ENCODE results near the gene PIRT.

The PIRT gene

DNA sequence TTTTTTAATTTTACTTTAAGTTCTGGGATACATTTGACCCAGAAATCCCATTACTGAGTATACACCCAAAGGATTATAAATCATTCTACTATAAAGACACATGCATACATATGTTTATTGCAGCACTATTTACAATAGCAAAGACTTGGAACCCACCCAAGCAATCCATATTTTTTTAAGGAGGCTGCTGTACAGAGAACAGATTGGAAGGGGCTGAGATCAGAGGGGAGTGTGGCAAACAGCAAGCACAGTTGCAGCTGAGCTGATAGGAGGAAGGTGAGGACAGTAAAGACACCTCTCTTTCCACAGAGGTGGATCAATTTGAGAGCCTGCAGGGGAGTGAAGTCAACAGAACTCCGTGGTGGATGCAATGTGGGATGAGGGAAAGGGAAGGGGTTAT lies 23.8 kb downstream of the PIRT start:
- no peaks in the 10 kb centered on the region for H3K4me1 ChIP-seq (ENCODE audit: control insufficient read depth, insufficient read depth, low read depth, low read length)
- H3K36me3 ChIP-seq (ENCODE audit: control insufficient read depth in 1 of 2, insufficient read depth in 2 of 2, low read depth in 1 of 2, low read length in 2 of 2), result no peaks in the 10 kb centered on the region
- no peak overlapping the region for H2BK5ac ChIP-seq (ENCODE audit: low read depth, low read length, poor library complexity, severe bottlenecking)
- no peak overlapping the region for H3K4me2 ChIP-seq (ENCODE audit: low read length, poor library complexity, severe bottlenecking)
- no peak overlapping the region for H4K8ac ChIP-seq (ENCODE audit: low read length)
- H3K14ac ChIP-seq (ENCODE audit: low read length in 2 of 2), result no peak overlapping the region
- no peak overlapping the region for H2BK15ac ChIP-seq (ENCODE audit: low read depth, poor library complexity, severe bottlenecking)
- H3K9me3 ChIP-seq (ENCODE audit: control insufficient read depth, low read length), result no peaks in the 10 kb centered on the region
- H3K23ac ChIP-seq (ENCODE audit: low read length in 2 of 2), result no peak overlapping the region
- H3K18ac ChIP-seq (ENCODE audit: low read depth in 1 of 2, low read length in 2 of 2), result no peak overlapping the region
- H3K9ac ChIP-seq (ENCODE audit: low read length), result no peak overlapping the region
- H3K4ac ChIP-seq (ENCODE audit: low read depth in 1 of 2, low read length in 2 of 2), result no peak overlapping the region
- H3K79me1 ChIP-seq (replicated peaks; ENCODE audit: low read length, poor library complexity, severe bottlenecking), result no peaks in the 10 kb centered on the region
- H2BK12ac ChIP-seq (ENCODE audit: low read length in 2 of 2), result no peak overlapping the region
- H3K27me3 ChIP-seq (ENCODE audit: control insufficient read depth in 1 of 2, insufficient read depth in 1 of 2, low read length in 2 of 2), result peaks cover 0 to 1% of the 10 kb centered on the region in 2 experiments
- 40% methylated on average over 1 of the region's 1 CpG for whole genome bisulfite sequencing
- no peak overlapping the region for H3K4me3 ChIP-seq (ENCODE audit: insufficient read depth in 1 of 2, low read depth in 1 of 2, low read length in 2 of 2)
- H2BK120ac ChIP-seq (ENCODE audit: low read depth, low read length), result no peak overlapping the region
- no peak overlapping the region for H2AFZ ChIP-seq (ENCODE audit: low read depth, low read length)
- DNase-seq, result no peak
- H4K91ac ChIP-seq (ENCODE audit: low read length), result no peak overlapping the region
- no peak overlapping the region for H2AK5ac ChIP-seq (ENCODE audit: low read length, severe bottlenecking)
- no peak overlapping the region for H3K27ac ChIP-seq (ENCODE audit: low read length, poor library complexity, severe bottlenecking)

GRCh38 chr17:10812674-10813073 lies 25.2 kb downstream of the PIRT start:
- H3K27ac ChIP-seq (ENCODE audit: low read length, poor library complexity, severe bottlenecking), result no peak overlapping the region
- no peak overlapping the region for H2BK12ac ChIP-seq (ENCODE audit: low read length in 2 of 2)
- H3K36me3 ChIP-seq (ENCODE audit: control insufficient read depth in 1 of 2, insufficient read depth in 2 of 2, low read depth in 1 of 2, low read length in 2 of 2), result no peaks in the 10 kb centered on the region
- H2BK120ac ChIP-seq (ENCODE audit: low read depth, low read length), result no peak overlapping the region
- no peak overlapping the region for H3K4me2 ChIP-seq (ENCODE audit: low read length, poor library complexity, severe bottlenecking)
- no peaks in the 10 kb centered on the region for H3K4me1 ChIP-seq (ENCODE audit: control insufficient read depth, insufficient read depth, low read depth, low read length)
- no peak overlapping the region for H3K18ac ChIP-seq (ENCODE audit: low read depth in 1 of 2, low read length in 2 of 2)
- H4K91ac ChIP-seq (ENCODE audit: low read length), result no peak overlapping the region
- WGBS, result 92% methylated on average over 5 of the region's 5 CpGs
- no peaks in the 10 kb centered on the region for H3K79me1 ChIP-seq (replicated peaks; ENCODE audit: low read length, poor library complexity, severe bottlenecking)
- H3K9ac ChIP-seq (ENCODE audit: low read length), result no peak overlapping the region
- H2AK5ac ChIP-seq (ENCODE audit: low read length, severe bottlenecking), result no peak overlapping the region
- H4K8ac ChIP-seq (ENCODE audit: low read length), result no peak overlapping the region
- no peak overlapping the region for H3K4me3 ChIP-seq (ENCODE audit: insufficient read depth in 1 of 2, low read depth in 1 of 2, low read length in 2 of 2)
- H2AFZ ChIP-seq (ENCODE audit: low read depth, low read length), result no peak overlapping the region
- no peak overlapping the region for H3K23ac ChIP-seq (ENCODE audit: low read length in 2 of 2)
- H3K9me3 ChIP-seq (ENCODE audit: control insufficient read depth, low read length), result no peaks in the 10 kb centered on the region
- H3K4ac ChIP-seq (ENCODE audit: low read depth in 1 of 2, low read length in 2 of 2), result no peak overlapping the region
- no peak overlapping the region for H2BK5ac ChIP-seq (ENCODE audit: low read depth, low read length, poor library complexity, severe bottlenecking)
- H3K14ac ChIP-seq (ENCODE audit: low read length in 2 of 2), result no peak overlapping the region
- no peak overlapping the region for H2BK15ac ChIP-seq (ENCODE audit: low read depth, poor library complexity, severe bottlenecking)
- DNase-seq, result no peak
- no peaks in the 10 kb centered on the region for H3K27me3 ChIP-seq (ENCODE audit: control insufficient read depth in 1 of 2, insufficient read depth in 1 of 2, low read length in 2 of 2)

DNA sequence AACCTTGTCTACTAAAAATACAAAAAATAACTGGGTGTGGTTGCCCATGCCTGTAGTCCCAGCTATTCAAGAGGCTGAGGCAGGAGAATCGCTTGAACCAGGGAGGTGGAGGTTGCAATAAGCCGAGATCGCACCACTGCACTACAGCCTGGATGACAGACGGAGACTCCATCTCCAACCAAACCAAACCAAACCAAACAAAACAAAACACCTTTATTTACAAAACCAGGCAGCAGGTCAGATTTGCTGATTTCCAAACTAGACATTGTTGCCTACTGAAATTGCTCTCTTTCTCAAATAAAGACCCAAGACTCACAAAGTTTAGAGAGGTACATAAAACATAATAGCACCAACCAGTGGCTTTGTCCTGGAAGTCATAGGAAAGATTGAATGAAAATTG lies 28.3 kb downstream of the PIRT start:
- H3K18ac ChIP-seq (ENCODE audit: low read depth in 1 of 2, low read length in 2 of 2), result no peak overlapping the region
- H3K4me1 ChIP-seq (ENCODE audit: control insufficient read depth, insufficient read depth, low read depth, low read length), result no peaks in the 10 kb centered on the region
- H3K14ac ChIP-seq (ENCODE audit: low read length in 2 of 2), result no peak overlapping the region
- no peak overlapping the region for H3K27ac ChIP-seq (ENCODE audit: low read length, poor library complexity, severe bottlenecking)
- H3K79me1 ChIP-seq (replicated peaks; ENCODE audit: low read length, poor library complexity, severe bottlenecking), result no peaks in the 10 kb centered on the region
- no peak for DNase-seq
- no peak overlapping the region for H2AFZ ChIP-seq (ENCODE audit: low read depth, low read length)
- WGBS, result 94% methylated on average over 4 of the region's 4 CpGs
- no peak overlapping the region for H3K9ac ChIP-seq (ENCODE audit: low read length)
- no peaks in the 10 kb centered on the region for H3K9me3 ChIP-seq (ENCODE audit: control insufficient read depth, low read length)
- H3K4me3 ChIP-seq (ENCODE audit: insufficient read depth in 1 of 2, low read depth in 1 of 2, low read length in 2 of 2), result no peak overlapping the region
- no peak overlapping the region for H3K23ac ChIP-seq (ENCODE audit: low read length in 2 of 2)
- no peak overlapping the region for H2BK5ac ChIP-seq (ENCODE audit: low read depth, low read length, poor library complexity, severe bottlenecking)
- no peak overlapping the region for H2BK15ac ChIP-seq (ENCODE audit: low read depth, poor library complexity, severe bottlenecking)
- H2BK12ac ChIP-seq (ENCODE audit: low read length in 2 of 2), result no peak overlapping the region
- no peak overlapping the region for H2AK5ac ChIP-seq (ENCODE audit: low read length, severe bottlenecking)
- H2BK120ac ChIP-seq (ENCODE audit: low read depth, low read length), result no peak overlapping the region
- H3K27me3 ChIP-seq (ENCODE audit: control insufficient read depth in 1 of 2, insufficient read depth in 1 of 2, low read length in 2 of 2), result peaks cover 0 to 4% of the 10 kb centered on the region in 2 experiments
- no peak overlapping the region for H4K8ac ChIP-seq (ENCODE audit: low read length)
- no peak overlapping the region for H3K4me2 ChIP-seq (ENCODE audit: low read length, poor library complexity, severe bottlenecking)
- H4K91ac ChIP-seq (ENCODE audit: low read length), result no peak overlapping the region
- H3K36me3 ChIP-seq (ENCODE audit: control insufficient read depth in 1 of 2, insufficient read depth in 2 of 2, low read depth in 1 of 2, low read length in 2 of 2), result no peaks in the 10 kb centered on the region
- H3K4ac ChIP-seq (ENCODE audit: low read depth in 1 of 2, low read length in 2 of 2), result no peak overlapping the region

DNA sequence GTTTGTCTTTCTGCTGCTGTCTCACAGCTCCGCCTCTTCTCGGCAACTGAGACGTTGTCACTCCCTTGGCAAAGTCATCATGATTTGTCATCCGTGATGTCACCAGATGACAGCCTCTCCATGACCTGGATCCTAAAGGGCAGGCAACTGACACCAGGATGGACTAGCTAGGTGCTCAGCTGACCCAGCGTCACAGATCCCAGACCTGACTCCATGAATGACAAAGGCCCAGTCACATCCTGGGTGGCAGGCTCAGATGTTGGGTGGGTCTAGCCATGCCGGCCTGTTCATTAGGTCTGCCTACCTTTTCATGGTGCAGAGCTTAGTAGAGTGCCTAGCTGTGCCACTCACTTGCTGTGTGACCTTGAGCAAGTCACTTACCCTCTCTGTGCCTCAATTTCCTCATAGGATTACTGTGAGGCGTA lies 30.2 kb downstream of the PIRT start:
- WGBS, result 71% methylated on average over 7 of the region's 7 CpGs
- no peak overlapping the region for H3K4me2 ChIP-seq (ENCODE audit: low read length, poor library complexity, severe bottlenecking)
- no peaks in the 10 kb centered on the region for H3K79me1 ChIP-seq (replicated peaks; ENCODE audit: low read length, poor library complexity, severe bottlenecking)
- H3K27me3 ChIP-seq (ENCODE audit: control insufficient read depth in 1 of 2, insufficient read depth in 1 of 2, low read length in 2 of 2), result peaks cover 0 to 4% of the 10 kb centered on the region in 2 experiments
- no peak overlapping the region for H4K8ac ChIP-seq (ENCODE audit: low read length)
- H2BK12ac ChIP-seq (ENCODE audit: low read length in 2 of 2), result no peak overlapping the region
- no peak overlapping the region for H3K4me3 ChIP-seq (ENCODE audit: insufficient read depth in 1 of 2, low read depth in 1 of 2, low read length in 2 of 2)
- no peak overlapping the region for H3K27ac ChIP-seq (ENCODE audit: low read length, poor library complexity, severe bottlenecking)
- no peak overlapping the region for H3K4ac ChIP-seq (ENCODE audit: low read depth in 1 of 2, low read length in 2 of 2)
- no peak overlapping the region for H3K23ac ChIP-seq (ENCODE audit: low read length in 2 of 2)
- H4K91ac ChIP-seq (ENCODE audit: low read length), result peak overlapping the region; percentile 54
- H3K36me3 ChIP-seq (ENCODE audit: control insufficient read depth in 1 of 2, insufficient read depth in 2 of 2, low read depth in 1 of 2, low read length in 2 of 2), result no peaks in the 10 kb centered on the region
- no peak overlapping the region for H2AFZ ChIP-seq (ENCODE audit: low read depth, low read length)
- H2AK5ac ChIP-seq (ENCODE audit: low read length, severe bottlenecking), result no peak overlapping the region
- no peak overlapping the region for H2BK5ac ChIP-seq (ENCODE audit: low read depth, low read length, poor library complexity, severe bottlenecking)
- DNase-seq, result no peak
- no peaks in the 10 kb centered on the region for H3K4me1 ChIP-seq (ENCODE audit: control insufficient read depth, insufficient read depth, low read depth, low read length)
- no peak overlapping the region for H3K14ac ChIP-seq (ENCODE audit: low read length in 2 of 2)
- H3K9ac ChIP-seq (ENCODE audit: low read length), result no peak overlapping the region
- no peak overlapping the region for H2BK120ac ChIP-seq (ENCODE audit: low read depth, low read length)
- H3K18ac ChIP-seq (ENCODE audit: low read depth in 1 of 2, low read length in 2 of 2), result no peak overlapping the region
- no peaks in the 10 kb centered on the region for H3K9me3 ChIP-seq (ENCODE audit: control insufficient read depth, low read length)
- no peak overlapping the region for H2BK15ac ChIP-seq (ENCODE audit: low read depth, poor library complexity, severe bottlenecking)
